CD4-positive, alpha-beta T cell treated with Interleukin-4 for 4 hours (primary cell): ENCODE measurements around the gene THAP7.
"Not testable (repeated sequence)": the region's sequence is repeated elsewhere in the genome, so short reads cannot be mapped to it uniquely, and the experiment has no call there.

Source experiments
- DNase-seq: peaks from one replicate; pipeline ENCODE4 v3.0.0-alpha.2; 2020

THAP7 gene

DNA sequence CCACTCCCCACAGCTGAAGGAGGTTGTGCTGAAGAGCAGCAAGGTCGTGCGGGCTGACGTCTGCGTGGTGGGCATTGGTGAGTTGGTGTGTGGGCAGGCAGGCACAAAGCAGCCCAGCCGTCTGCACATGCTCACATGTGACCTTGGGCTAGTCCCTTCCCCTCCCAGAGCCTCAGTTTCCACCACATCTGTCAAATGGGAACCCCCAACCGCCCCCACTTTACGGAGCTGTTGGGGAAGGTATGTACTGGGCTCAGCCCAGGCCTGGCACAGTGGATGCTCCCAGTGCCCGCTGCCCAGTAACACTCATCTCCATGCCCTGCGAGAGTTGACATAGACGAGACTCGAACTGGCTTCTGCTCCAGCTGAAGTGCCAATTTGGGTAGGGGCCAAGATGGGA, 24.9 kb downstream of the THAP7 start:
- no peak for DNase-seq

DNA sequence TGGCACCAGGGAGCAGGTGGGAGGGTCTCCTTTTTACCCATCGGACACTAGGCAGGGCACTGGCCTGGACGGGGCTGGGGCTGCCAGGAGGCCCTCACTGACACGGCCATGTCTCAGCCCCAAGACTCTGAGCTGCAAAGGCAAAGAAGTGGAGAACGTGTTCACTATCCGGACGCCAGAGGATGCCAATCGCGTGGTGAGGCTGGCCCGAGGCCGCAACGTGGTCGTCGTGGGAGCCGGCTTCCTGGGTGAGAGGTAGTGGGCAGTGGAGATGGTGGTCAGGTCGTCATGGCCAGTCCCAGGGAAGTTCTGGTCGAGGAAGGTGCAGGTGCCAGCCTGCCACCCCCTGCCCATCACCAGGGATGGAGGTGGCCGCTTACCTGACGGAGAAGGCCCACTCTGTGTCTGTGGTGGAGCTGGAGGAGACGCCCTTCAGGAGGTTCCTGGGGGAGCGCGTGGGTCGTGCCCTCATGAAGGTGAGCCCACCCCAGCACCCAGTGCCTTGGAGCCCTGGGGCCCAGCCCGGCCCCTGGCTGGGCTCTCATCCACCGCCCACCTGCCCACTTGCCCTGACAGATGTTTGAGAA, 25.5 kb downstream of the THAP7 start:
- no peak for DNase-seq

DNA sequence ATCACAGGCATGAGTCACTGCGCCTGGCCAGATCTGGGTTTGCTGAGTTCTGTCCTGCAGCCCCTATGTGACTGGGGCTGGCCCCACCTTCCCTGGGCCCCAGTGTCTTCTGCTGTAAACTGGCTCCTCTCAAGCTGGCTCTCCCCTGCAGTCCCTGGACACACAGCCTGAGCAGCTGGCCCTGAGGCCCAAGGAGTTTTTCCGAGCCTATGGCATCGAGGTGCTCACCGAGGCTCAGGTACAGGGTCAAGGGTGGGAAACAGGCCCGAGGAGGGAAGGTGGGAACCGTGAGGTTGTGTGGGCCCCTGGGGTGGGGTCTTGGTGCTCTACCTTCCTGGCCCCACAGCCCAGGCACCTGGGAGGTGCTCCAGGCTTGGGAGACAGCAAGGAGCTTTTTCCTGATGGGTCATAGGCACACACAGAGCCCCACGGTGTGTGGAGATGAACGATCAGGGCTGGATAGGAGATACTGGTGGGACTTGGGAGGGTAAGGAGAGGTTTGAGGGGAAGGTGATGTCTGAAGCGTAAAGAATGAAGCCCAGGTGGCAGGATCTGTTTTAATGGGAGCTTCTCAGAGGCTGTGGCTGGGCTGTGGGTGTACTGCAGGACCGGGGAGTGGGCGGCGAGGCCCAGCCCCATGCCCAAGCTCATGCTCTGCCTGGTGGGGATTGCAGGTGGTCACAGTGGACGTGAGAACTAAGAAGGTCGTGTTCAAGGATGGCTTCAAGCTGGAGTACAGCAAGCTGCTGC, 26.2 kb downstream of the THAP7 start:
- DNase-seq, result no peak

DNA sequence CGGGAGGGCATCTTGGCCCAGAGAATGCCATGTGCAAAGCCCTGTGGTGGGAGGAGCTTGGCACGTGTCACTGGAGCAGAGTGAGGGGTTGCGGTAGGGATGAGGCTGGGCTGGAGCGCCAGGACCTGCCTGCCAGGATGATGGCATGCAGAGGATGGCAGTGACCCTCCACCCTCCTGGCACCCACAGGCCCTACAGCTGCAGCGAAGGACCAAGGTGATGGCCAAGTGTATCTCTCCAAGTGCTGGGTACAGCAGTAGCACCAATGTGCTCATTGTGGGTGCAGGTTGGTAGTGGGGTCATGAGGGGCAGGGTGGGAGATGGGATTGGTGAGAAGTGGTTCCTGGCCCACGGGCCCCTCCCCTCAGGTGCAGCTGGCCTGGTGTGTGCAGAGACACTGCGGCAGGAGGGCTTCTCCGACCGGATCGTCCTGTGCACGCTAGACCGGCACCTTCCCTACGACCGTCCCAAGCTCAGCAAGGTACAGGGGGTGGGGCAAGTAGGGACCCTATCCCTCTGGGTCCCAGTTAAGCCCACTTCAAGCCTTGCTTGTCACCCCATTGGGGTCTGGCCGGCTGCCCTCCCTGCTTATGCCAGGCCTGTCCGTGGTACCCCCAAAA, 27.5 kb downstream of the THAP7 start:
- no peak for DNase-seq

DNA sequence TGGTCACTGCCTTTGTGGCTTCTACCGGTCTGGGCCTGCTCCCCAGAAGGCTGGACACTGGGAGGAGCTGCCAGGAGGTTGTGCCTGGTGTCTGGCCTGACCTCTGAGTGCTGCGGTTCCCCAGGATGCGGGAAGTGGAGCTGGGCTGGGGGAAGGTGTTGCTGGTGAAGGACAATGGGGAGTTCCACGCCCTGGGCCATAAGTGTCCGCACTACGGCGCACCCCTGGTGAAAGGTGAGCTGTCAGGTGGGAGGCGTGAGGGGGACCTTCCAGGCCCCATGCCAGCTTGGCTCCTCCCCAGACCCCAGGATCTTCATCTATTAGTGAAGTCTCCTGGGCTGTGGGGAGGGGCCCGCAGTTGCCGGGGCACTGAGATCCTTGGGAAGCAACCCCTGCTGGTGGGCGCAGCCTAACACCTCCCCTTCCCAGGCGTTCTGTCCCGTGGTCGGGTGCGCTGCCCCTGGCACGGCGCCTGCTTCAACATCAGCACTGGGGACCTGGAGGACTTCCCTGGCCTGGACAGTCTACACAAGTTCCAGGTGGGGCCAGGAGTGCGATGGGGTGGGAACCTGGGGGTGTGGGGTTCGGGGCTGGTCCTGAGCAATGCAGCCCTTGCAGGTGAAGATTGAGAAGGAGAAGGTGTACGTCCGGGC, 28.2 kb downstream of the THAP7 start:
- no peak for DNase-seq

DNA sequence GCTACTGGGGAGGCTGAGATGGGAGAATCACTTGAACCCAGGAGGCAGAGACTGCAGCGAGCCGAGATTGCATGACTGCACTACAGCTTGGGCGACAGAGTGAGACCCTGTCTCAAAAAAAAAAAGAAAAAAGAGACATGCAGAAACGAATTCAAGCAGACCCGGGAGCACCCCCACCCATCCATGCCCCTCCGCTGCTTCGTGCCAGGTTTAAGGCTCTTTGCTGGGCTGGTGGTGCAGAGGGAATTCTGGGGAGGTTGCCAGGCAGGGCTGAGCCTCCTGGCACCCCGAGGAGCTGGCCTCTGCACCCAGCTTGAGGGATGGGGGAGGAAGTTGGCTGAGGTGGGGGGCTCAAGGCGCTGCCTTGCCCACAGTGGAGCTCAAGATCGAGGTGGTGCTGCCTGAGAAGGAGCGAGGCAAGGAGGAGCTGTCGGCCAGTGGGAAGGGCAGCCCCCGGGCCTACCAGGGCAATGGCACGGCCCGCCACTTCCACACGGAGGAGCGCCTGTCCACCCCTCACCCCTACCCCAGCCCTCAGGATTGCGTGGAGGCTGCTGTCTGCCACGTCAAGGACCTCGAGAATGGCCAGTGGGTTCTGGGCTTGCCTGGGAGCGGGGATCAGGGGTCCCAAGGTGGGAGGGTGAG, 28.9 kb downstream of the THAP7 start:
- DNase-seq, result no peak

DNA sequence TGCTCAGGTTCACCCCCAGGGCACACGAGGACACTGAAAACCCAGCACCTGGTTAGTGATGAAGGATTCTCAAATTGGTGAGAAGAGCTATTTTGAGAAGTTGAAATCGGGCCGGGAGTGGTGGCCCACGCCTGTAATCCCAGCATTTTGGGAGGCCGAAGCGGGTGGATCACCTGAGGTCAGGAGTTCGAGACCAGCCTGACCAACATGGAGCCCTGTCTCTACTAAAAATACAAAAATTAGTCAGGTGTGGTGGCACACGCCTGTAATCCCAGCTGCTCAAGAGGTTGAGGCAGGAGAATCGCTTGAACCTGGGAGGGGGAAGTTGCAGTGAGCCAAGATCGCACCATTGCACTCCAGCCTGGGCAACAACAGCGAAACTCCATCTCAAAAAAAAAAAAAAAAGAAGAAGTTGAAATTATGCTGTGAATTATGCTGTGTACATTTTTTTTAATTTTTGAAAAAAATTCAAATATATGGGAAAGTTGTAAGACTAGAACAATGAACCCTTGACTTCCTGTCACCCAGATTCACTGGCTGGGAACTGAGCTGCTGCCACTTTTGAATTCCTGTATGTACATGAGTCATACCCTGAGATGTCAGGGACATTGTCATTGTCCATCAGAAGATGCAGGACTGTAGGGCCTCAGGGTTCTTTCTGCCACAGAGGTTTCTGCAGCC, 29.8 kb downstream of the THAP7 start:
- not testable (repeated sequence) for DNase-seq

DNA sequence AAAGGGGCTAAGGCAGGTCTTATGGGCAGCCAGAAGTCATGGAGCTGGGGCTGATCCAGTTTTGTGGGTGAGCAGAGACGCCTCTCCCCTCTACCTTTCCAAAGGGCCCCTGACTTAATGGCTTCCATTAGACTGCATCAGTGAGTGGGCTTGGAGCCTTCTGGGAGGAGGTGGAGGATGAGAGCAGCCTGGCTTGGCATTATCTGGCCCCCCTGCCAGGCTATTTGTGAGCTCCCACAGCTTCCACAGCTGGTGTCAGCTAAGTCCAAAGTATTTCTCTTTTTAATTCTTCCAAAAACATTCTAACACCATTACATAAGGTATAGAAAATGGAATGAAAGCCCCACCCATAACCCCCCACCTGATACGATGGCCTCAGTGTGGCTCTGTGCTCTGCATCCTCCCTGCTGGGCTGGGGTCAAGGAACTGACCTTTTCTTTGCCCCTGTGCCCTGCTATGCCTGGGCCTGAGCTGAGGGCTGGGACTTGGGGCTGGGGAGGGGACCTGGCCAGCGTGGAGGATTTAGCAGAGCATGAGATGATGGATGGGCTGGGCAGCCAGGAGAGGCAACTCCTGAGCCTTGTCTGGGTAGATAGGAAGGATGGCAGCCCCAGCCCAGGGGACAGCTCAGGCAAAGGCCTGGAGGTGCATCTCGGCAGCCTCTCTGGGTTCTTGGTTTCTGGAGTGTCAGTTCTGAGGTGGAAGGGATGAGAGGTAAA, 30.8 kb downstream of the THAP7 start:
- DNase-seq, result no peak

DNA sequence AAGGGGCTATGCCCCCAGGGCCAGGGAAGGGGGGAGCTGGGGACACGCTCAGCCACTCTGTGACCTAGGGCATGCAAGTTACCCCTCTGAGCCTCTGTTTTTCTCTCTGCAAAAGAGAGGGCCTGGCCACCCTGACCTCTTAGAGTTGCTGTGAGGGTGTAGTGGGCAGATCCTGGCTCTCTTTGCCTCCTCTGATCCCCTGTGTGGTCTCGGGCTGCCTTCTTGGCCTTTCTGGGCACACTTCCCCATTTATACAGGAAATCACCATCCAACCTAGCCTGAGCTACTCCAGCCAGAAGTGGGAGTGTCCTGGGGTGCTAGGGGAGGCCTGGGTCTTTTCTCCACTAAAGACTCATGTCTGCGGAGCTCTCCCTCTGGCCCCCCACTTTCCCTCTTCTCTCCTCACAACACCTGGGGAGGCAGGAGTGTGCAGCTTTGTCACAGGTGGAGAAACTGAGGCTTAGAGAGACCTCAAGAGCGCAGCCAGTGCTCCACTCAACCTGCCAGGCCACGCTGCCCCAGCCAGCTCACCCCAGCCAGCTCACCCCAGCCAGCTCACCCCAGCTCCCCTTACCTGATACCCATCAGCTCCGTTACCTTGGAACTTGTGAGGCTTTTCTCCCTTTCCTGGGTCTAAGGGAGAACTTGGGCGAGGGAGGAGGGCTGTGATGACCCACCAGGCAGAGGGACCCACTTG, 33.5 kb downstream of the THAP7 start:
- no peak for DNase-seq

DNA sequence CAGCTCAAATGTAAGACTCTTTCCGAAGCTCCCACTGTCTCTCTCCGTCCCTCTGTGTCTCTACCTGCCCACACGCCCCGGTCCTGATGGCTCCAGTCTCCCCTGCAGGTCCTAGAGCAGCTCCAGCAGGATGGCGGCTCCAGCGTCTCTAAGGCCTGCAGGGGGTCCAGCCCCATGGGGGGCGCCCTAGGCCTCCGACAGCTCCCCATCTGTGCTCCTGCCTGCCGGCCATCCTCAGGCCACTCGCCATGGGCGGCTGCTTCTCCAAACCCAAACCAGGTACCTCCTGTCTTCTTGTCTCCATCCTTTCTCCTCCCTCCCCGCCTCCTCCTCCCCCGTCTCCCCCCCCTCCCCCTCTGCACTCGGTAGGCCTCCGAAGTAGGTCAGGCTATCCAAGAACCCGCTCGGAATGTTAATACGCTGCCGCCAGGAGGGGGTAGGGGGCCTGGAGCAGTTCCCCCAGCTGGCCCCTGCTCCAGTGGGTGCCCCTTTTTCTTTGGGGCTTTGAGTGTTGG, 34.2 kb downstream of the THAP7 start:
- no peak for DNase-seq

DNA sequence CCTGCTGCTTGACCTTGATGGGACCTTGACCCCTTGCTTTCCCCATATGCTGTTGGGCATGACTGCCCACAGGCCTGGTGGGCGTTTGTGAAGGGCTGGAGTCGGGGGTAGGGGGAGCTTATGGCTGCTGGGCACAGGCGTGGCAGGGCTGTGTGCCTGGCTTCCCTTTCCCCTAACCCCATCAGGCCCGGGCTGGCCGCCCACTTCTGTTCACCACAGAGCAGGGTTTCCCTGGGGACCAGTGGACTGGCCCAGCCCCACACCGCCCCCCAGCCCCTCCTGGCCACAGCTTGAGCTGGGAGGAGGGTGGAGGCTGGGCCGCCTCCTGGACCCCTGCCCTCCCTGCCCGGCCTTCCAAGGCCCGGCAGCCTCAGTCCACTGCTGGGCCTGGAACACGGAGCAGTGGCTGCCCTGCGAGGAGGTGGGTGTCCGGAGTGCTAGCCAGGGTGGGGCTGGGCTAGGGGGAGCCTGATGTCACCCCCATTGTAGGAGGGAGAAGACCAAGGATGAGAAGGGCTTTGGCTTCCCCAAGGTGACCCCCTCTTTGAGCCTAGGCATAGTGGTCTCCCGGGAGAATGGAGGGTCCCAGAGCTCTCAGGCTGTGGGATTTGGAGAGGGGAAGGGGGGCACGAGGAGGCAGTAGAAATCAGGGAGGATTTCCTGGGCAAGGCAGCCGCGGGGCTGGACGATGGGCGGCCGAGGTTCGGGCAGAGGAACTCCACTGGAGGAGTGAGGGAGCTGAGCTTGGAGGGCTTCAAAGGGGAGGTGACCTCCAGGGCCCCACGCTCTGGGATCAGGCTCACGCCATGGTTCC, 34.8 kb downstream of the THAP7 start, which contains the start of gene AIFM3:
Gene AIFM3, plus strand, starts transcription at position 373 of the 814 bp plus-strand sequence. CDS start 690 bp downstream, outside the sequence.
- DNase-seq, result no peak

DNA sequence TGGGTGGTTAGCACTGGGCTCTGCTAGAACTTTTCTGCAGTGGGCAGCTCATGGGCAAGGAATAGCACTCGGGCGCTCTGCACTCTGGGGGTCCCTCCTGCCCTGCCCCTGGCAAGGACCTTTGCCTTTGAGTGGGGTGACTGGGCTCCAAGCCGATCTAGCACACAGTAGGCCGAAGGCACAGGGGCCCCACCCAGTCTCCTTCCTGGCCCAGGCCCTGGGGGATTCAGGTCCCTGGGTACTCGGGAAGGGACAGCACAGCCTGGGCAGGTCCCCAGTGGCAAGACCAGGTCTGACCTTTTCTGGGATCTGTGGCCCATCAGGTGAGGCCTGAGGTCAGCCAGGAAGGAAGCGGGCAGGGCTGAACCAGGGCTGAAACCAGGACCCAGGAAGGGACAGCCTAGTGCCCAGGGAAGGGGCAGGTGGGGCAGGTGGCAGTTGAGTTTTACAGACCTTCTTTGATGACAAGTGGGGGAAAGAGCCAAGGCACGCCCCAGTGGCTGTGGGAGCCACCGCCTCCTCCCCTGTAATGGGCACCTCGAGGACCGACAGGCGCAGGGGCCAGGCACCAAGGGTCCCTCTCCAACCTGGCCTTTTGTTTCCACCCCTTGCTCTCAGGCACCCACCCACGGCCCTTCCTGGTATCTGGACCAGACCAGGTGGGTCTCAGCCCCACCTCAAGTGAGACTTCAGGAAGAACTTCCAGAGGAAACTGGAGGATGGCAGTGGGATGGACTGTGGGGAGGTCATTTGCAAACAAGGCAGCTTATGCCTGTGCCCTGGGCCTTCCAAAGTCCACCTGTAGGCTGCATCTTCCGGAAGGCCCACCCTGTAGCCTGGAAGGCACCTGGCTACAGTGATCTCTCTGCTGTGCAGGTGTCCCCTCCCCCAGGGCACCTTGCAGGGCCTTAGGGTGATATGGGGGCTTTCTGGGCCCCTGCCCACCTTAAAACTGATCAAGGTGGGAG, 35.7 kb downstream of the THAP7 start:
- no peak for DNase-seq

DNA sequence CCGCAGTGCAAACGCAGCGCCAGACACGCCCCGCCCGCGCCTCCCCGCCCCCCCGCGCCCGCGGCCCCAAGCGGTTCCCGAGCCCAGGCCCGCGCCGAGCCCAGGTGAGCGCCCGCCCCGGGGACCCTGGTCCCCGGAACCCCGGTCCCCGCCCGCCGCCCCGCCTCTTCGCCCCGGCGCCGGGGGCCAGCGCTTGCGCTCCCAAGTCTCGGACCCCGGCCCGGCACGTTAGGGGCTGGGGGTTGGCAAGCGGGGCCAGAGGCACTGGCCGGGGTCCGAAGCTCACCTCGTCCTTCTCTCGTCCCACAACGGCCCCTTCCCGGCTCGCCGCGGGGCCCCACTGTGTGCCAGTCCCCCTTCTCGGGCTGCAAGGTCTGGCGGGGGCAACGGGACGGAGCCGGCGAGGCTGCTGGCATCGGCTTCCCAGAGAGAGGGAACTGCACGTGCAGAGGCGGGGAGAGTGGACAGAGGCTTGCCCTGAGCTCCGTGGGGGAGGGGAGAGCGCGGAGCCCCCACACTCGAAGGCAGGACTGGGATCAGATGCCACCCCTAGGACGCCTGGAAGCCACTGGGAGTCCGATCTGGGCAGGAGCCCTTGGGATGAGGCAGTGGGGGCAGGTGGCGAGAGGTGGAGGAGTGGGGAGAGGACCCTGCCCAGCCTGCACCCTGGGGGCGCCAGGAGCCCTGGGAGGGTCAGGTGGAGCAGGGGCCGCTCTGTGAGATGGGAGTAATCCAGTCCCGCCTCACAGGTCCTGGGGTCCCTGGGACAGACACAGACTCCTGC, 36.6 kb downstream of the THAP7 start:
- DNase-seq, result no peak

DNA sequence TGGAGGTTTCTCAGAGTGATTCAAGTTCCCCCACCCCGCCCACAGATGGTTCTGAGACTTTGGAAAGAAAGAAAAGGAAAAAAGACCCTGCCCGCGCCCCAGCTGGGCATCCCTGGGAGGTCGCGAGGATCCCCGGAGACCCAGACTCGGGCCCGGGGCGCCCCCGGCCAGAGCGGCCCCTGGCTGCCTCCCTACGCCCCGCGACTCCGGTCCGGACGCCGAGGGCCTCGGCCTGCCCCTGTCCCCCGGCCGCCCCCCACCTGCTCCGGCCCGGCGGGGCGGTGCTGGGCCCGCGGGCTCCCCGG, 37.2 kb downstream of the THAP7 start:
- DNase-seq, result no peak

DNA sequence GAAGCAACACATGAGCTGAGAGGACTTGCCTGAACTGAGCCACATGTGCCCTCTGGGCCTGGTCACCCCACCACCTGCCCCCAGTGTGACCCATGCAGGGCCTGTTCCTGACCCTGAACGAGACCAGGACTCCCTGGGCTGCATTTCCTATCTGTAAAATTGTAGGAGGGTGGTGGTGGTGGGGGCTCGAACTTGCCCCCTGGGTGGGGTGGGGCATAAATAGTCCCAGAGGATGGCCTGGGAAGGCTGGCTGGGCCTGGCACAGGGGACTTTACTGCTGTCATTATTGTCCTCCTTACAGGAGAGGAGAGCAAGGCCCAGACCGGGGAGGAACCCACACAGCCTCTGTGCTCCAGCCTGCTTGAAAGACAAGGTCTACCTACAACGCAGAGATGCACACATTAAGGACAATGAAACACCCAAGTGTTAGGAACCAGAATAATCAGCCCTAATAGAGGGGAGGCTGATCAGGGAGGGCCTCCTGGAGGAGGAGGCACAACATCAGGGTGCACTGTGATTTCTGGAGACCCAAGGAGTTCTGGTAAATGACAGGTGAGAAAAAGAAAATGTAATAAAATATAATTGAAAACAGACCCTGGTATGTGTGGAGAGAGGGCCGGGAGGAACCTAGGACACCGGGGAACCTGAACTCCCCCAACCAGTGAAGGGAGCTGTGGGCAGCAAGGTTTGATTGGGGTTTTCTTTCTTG, 37.7 kb downstream of the THAP7 start:
- no peak for DNase-seq

DNA sequence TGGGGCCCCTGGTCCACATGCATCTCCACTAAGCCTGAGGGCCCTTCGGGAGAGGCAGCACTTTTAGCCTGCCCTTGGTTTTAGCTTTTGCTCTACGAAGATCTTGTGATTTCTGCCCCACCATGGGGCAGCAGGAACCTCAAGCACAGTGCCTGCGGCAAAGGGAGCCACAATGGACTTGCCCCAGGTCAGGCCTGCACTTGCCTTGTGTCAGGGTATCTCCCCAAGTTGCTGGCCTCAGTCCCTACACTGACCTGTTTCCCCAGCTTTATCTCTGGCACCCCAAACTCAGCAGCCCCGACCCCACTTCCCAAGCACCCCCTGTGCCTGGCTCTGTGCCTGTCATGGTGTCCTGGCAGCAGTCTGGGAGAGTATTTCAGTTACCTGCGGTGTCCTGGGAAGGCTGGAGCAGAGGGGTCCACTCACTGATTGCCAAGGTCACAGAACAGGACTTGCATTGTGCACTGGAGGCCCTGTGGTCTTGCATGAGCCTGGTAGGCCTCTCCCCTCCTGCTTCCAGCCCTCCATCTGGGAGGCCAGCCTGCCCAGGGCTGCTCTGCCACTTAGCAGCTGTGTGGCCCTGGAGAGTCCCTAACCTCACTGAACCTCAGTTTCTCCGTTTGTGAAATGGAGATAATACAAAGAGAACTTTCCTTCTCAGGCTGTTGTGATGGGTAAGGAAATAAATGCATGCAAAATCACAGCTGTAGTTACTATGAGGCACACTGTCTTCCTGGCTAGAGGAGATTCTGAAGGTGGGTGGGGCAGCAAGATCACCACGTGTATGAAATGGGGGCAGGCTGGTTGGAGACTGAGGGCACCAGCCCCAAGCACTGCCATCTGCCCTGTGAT, 38.5 kb downstream of the THAP7 start:
- no peak for DNase-seq
